ENCODE results near the gene CCDC33. TPM values are rescaled to one million over a fixed set of nuclear protein-coding genes. Genes with fewer than 3 reads are reported as not detected.

The CCDC33 gene
- total RNA-seq, 1 donor from 2014 or later = 0.51 TPM

DNA sequence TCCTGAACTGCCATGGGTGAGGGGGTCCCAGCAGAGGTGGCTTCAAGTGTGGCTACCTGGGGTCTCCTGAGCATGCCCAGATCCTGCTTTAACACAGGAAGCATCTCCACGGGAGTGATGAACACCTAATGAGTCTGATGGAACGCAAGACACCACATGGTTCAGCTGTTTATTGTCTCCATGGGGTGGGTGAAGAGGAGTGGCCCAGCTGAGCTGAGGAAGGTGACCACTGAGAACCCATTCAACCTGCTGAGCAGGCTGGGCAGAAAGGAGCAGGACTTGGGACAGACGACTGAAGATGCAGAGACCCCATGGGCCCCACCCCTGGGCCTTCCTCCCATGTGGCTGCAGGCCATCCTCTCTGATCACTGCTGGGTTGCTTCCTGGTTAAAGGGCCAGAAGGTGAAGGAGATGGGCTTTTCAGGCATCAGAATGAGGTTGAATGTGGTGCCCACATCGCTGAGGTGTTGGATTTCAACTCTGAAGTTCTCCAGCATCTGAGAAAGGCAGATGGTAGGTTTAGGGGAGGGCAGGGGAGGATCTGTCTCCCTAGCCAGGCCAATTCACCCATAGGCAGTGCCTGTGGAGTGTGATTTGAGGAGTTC, 101.6 kb downstream of the CCDC33 start:
- TF ChIP-seq CTCF (IDR thresholded peaks at IDR 0.05; ENCODE audit: unreplicated experiment) = no peak
- Mint-ChIP-seq H3K36me3 (ENCODE audit: low read depth, unreplicated experiment) (peaks cover 9% of the 10 kb centered on the region), H3K27ac (ENCODE audit: unreplicated experiment) (no peak overlapping the region), H3K9me3 (ENCODE audit: unreplicated experiment) (no peaks in the 10 kb centered on the region), H3K4me1 (ENCODE audit: unreplicated experiment) (peaks cover 9% of the 10 kb centered on the region), H3K27me3 (ENCODE audit: unreplicated experiment) (peaks cover 16% of the 10 kb centered on the region), H3K4me3 (ENCODE audit: unreplicated experiment) (no peak overlapping the region)
- DNase-seq (ENCODE audit: low spot score) = no peak

GRCh38 chr15:74338676-74339075, 102.5 kb downstream of the CCDC33 start:
- peaks cover 9% of the 10 kb centered on the region for H3K4me1 Mint-ChIP-seq (ENCODE audit: unreplicated experiment)
- TF ChIP-seq CTCF (IDR thresholded peaks at IDR 0.05; ENCODE audit: unreplicated experiment) = no peak
- H3K27me3 Mint-ChIP-seq (ENCODE audit: unreplicated experiment) = peaks cover 20% of the 10 kb centered on the region

GRCh38 chr15:74339371-74339770, 103.2 kb downstream of the CCDC33 start:
- Mint-ChIP-seq H3K9me3 (ENCODE audit: unreplicated experiment) (no peaks in the 10 kb centered on the region), H3K27me3 (ENCODE audit: unreplicated experiment) (peaks cover 14% of the 10 kb centered on the region), H3K4me3 (ENCODE audit: unreplicated experiment) (no peak overlapping the region), H3K36me3 (ENCODE audit: low read depth, unreplicated experiment) (peaks cover 4% of the 10 kb centered on the region), H3K4me1 (ENCODE audit: unreplicated experiment) (peaks cover 9% of the 10 kb centered on the region), H3K27ac (ENCODE audit: unreplicated experiment) (no peak overlapping the region)
- no peak for DNase-seq (ENCODE audit: low spot score)
- no peak for TF ChIP-seq CTCF (IDR thresholded peaks at IDR 0.05; ENCODE audit: unreplicated experiment)

More at GRCh38 chr15:74338676-74339075, 102.5 kb downstream of the CCDC33 start:
- DNase-seq (ENCODE audit: low spot score) = no peak
- peaks cover 9% of the 10 kb centered on the region for H3K36me3 Mint-ChIP-seq (ENCODE audit: low read depth, unreplicated experiment)
- no peaks in the 10 kb centered on the region for H3K9me3 Mint-ChIP-seq (ENCODE audit: unreplicated experiment)
- no peak overlapping the region for H3K4me3 Mint-ChIP-seq (ENCODE audit: unreplicated experiment)
- no peak overlapping the region for H3K27ac Mint-ChIP-seq (ENCODE audit: unreplicated experiment)

GRCh38 chr15:74340150-74340549, 104.0 kb downstream of the CCDC33 start:
- DNase-seq (ENCODE audit: low spot score) = no peak
- Mint-ChIP-seq H3K36me3 (ENCODE audit: low read depth, unreplicated experiment) (peaks cover 4% of the 10 kb centered on the region), H3K4me1 (ENCODE audit: unreplicated experiment) (peaks cover 9% of the 10 kb centered on the region), H3K27me3 (ENCODE audit: unreplicated experiment) (peaks cover 13% of the 10 kb centered on the region), H3K27ac (ENCODE audit: unreplicated experiment) (no peak overlapping the region), H3K4me3 (ENCODE audit: unreplicated experiment) (no peak overlapping the region), H3K9me3 (ENCODE audit: unreplicated experiment) (no peaks in the 10 kb centered on the region)
- TF ChIP-seq CTCF (IDR thresholded peaks at IDR 0.05; ENCODE audit: unreplicated experiment) = no peak

DNA sequence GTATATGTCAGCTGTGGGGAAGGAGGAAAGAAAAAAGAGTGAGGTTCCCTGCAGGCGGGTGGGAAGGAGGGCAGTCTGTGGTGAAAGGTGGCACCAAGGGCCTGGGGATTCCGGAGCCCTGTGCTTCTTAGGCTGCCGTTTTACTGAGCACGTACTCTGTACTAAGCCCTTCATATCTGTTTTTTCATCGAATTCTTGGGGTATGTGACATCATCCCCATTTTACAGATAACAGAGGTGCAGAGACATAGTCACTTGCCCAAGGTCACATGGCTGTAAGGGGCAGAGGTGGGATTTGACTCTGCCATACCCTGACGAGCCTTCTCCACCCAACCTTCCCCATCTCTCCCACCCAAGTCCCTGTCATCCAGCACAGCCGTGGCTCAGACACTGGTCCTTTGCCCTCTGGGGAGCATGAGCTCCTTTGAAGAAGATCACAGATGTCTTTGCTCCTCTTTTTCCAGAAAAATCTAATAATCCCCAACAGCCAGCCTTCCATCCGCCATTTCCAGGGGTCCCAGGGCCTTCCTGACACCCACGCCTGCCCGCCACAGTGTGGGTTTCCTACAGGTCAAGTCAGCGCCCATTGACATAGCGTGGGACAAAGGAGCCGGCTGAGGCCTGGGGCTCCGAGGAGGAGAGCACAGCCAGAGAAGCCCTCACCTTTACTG, 107.1 kb downstream of the CCDC33 start:
- peaks cover 3% of the 10 kb centered on the region for H3K4me1 Mint-ChIP-seq (ENCODE audit: unreplicated experiment)

More for the DNA sequence above, 107.1 kb downstream of the CCDC33 start:
- TF ChIP-seq CTCF (IDR thresholded peaks at IDR 0.05; ENCODE audit: unreplicated experiment) = no peak
- Mint-ChIP-seq H3K27me3 (ENCODE audit: unreplicated experiment) (peaks cover 12% of the 10 kb centered on the region), H3K36me3 (ENCODE audit: low read depth, unreplicated experiment) (peaks cover 2% of the 10 kb centered on the region), H3K9me3 (ENCODE audit: unreplicated experiment) (no peaks in the 10 kb centered on the region), H3K27ac (ENCODE audit: unreplicated experiment) (no peak overlapping the region), H3K4me3 (ENCODE audit: unreplicated experiment) (no peak overlapping the region)
- DNase-seq (ENCODE audit: low spot score) = no peak
